DMS153 treated with DMSO at 0.1 percent for 48 hours (cell line): ENCODE data around the gene IGFBP3.

ENCODE experiments used
- DNase-seq: peaks from one replicate; lab custom pipeline; 2025; ENCODE audit not compliant: unreplicated experiment; lab: John Stamatoyannopoulos, UW

The IGFBP3 gene

DNA sequence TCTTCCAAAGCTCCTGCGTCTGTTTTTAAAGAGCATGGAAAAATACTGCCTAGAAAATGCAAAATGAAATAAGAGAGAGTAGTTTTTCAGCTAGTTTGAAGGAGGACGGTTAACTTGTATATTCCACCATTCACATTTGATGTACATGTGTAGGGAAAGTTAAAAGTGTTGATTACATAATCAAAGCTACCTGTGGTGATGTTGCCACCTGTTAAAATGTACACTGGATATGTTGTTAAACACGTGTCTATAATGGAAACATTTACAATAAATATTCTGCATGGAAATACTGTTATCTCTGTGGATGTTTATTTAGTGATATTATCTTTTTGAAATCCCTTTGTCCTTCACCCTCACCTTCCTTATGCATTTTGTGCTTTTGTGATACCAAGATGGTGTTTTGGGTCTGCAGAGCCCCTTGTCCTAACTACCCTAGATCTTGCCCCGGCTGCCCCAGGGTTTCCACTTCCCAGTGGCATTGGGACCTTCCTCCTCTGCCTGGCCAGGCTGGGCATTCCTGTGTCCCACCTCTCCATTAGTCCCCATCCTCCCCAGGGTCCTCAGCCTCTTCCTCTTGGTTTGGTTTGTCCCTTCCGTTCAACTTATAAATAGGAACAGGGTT lies 27.6 kb downstream of the IGFBP3 start:
- DNase-seq = no peak

GRCh38 chr7:45892407-45893035 lies 28.6 kb downstream of the IGFBP3 start:
- no peak for DNase-seq

DNA sequence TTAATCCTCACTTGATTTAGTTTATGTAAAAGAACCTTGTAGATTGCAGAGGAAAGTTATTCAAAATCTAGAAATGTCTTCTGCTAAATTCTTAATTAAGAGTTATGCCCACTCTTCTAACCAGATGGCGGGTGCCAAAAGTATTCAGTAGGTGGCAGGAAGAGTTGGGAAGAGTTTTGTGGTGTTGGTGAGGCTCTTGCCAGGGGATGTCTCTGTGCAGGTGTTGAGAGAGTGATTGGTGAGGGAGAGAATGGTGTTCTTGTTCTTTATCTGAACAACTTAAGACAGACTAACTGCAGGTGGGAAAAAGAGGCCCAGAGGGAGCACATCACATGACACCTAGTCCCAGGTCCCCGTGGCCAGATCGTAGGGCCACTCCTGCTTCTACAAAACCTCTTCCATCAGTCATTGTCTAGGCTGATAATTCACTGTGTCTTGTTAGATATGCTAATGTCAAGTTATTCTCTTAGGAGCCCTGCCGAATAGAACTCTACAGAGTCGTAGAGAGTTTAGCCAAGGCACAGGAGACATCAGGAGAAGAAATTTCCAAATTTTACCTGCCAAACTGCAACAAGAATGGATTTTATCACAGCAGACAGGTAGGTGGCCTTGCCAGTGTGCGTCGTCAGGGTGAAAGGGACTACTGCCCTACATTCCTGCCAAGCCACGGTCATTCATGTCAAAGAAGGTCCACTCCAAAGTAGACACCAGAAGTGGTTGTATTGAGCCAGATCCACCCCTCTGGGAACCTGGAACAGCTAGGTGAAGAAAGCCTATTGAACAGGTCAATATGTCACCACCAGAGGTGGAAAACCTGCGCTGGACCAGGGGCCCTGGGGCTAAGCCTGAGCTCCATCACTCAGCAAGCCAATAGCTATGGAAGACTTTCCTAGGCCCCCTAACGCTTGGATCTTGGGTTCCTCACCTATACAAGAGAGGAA lies 29.3 kb downstream of the IGFBP3 start:
- no peak for DNase-seq

GRCh38 chr7:45890902-45891461 lies 30.1 kb downstream of the IGFBP3 start:
- DNase-seq = peak; percentile 32

GRCh38 chr7:45890125-45890901 lies 30.8 kb downstream of the IGFBP3 start:
- DNase-seq = no peak

- no peak for DNase-seq
Measured at GRCh38 chr7:45889367-45890067, 31.6 kb downstream of the IGFBP3 start.

- DNase-seq = no peak
Measured at GRCh38 chr7:45888993-45889366, 32.1 kb downstream of the IGFBP3 start.

GRCh38 chr7:45888185-45888992 lies 32.7 kb downstream of the IGFBP3 start, which contains the start of gene IGFBP1:
Gene IGFBP1 (plus strand): TSS chr7:45888488. CDS start chr7:45888653, 165 bp downstream.
- DNase-seq = no peak

- DNase-seq = no peak
Measured at GRCh38 chr7:45886931-45887667, 34.0 kb downstream of the IGFBP3 start.

DNA sequence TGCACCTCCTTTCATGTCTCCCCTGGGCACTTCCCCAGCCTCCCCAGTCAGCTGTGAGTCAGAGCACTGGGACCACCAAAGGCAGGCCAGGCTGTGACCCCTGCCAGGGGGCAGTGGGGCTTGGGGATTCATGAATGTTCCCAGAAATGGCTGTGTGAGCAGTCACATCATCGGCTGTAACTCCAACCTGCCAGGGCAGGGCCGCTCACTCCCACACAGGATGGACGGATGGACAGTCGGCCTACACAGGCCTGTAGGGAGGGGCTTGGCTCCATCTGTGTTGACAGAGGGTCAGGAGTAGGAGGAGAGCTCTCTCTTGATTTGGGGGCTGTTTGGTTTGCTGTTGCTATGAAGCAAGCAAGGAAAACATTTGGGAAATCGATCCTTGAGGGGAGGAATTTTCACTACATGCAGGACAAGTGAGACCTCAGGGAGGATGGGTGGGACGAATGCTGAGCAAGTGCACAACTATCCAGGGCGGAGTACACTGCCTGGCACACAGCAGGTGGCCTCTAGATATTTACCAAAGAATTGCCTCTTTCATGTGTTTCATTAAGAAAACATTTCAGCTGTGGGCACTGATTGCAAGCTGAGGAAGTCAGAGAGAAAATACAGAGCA lies 35.7 kb downstream of the IGFBP3 start:
- no peak for DNase-seq

GRCh38 chr7:45884136-45884535 lies 36.9 kb downstream of the IGFBP3 start:
- no peak for DNase-seq

- DNase-seq = no peak
Measured at GRCh38 chr7:45882465-45882810, 38.6 kb downstream of the IGFBP3 start.

DNA sequence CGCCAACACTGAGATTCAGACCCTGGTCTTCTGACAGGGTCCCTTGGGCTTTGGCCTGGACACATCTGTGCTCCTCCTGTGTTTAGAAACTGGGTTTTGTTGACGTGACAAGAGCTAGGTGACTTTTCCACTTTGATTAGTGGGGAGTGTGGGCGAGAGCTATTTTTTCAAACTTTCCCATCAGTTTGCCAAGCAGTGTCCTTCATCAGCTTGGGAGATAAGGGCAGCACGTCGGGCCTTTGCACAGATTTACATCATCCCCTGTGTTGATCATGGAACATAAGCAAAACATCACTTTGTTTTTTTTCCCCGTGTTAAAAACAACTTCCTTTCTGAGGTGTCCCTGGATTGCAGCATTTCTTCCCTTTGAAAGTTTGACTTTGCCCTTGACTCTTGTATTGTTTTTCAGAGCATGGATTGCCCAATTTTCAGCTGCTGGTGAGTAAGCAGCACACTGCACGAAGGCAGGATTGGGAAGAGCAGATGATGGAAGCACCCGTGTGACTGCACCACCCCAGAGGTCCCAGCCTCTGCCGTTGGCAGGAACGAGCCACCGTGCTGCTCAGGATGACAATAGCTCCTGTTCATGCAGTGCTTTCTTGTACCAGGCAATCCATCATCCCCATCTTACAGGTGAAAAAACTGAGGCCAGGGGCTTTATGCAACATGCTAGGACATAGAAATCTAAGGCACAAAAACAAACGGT lies 39.2 kb downstream of the IGFBP3 start:
- no peak for DNase-seq

DNA sequence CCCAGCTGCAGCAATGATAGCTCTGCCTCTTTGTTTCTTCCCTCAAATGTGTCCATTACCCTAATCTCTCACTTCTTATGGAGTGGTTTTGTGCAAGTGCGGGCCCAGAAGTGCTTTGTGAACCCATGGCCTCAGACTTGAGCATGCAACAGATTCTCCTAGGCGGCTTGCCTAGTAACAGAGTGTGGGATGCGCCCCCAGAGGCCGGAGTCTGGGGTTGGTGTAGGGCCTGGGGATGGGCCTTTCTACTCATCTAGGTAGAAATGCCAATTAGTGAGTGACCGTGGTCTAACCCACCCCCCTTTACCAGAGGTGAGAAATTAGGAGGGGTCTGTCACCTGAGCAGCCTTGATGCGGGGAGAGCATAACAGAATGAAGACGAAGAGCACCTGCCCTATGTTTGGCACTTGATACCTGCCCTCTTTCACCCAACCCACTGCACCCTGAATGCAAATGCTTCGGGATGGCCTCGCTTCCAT lies 39.8 kb downstream of the IGFBP3 start:
- no peak for DNase-seq

- no peak for DNase-seq
Measured at GRCh38 chr7:45880433-45880860, 40.6 kb downstream of the IGFBP3 start.

DNA sequence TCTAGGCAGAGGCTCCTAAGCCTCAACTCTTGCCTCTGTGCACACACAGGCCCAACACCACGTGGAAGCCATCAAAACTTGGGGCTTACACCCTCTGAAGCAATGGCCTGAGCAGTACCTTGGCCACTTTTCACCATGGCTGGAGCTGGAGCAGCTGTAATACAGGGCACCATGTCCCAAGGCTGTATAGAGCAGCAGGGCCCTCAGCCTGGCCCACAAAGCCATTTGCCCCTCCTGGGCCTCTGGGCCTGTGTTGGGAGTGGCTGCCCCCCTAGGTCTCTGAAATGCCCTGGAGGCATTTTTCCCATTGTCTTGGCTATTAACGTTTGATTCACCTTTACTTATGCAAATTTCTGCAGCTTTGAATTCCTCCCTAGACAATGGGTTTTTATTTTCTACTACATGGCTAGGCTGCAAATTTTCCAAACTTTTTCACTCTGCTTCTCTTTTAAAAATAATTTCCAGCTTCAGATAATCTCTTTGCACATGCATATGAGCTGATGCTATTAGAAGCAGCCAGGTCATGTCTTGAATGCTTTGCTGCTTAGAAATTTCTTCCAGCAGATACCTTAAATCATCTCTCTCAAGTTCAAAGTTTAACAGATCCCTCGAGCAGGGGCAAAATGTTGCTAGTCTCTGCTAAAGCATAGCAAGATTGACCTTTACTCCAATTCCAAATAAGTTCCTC lies 42.5 kb downstream of the IGFBP3 start:
- DNase-seq = no peak

- DNase-seq = no peak
Measured at GRCh38 chr7:45876519-45876918, 44.6 kb downstream of the IGFBP3 start.
